ENCODE data around the gene FNDC3B. TPM values are rescaled to one million over a fixed set of nuclear protein-coding genes. Genes with fewer than 3 reads are reported as not detected.
A peak's percentile ranks its signal among the peaks of the same experiment; 100 is the strongest.

Gene FNDC3B
- total RNA-seq, 4 donors from 2014 or later: 23.9 to 61.9 (median 37.0) TPM

DNA sequence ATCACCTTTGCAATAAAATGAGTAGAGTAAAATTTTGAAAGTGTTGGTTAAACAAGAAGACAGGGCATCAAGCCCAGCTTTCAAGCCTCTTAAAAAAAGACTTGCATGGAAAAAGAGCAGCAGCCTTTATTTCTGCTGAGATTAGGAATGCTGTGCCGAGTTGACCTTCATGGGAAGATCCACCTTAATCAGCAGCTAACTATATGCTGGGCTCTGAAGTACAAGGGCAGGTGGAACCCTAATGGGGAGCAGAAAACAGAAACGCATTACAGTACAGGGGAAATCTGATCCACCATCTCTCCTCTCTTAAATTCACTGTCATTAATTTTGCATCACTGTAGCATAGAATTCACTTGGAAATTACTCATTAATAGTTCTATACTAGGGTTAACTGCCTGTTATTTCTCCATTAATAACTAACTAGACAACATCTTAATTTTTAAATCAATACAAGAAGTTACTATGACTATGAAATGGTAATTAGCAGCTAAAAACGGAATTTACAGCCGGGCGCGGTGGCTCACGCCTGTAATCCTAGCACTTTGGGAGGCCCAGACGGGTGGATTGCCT, 275.3 kb downstream of the FNDC3B start:
- no peak for DNase-seq (ENCODE audit: low spot score in 2 of 2)
- WGBS: 95% methylated on average over 8 of the region's 8 CpGs
- Histone ChIP-seq H3K4me3 (no peak overlapping the region), H3K36me3 (peaks cover 20% of the 10 kb centered on the region), H3K9me3 (no peaks in the 10 kb centered on the region), H3K4me1 (peaks cover 42% of the 10 kb centered on the region), H3K27me3 (no peaks in the 10 kb centered on the region), H3K27ac (no peak overlapping the region)
- TF ChIP-seq POLR2AphosphoS5 (IDR thresholded peaks at IDR 0.05): no peak
- TF ChIP-seq, protein P1, sequence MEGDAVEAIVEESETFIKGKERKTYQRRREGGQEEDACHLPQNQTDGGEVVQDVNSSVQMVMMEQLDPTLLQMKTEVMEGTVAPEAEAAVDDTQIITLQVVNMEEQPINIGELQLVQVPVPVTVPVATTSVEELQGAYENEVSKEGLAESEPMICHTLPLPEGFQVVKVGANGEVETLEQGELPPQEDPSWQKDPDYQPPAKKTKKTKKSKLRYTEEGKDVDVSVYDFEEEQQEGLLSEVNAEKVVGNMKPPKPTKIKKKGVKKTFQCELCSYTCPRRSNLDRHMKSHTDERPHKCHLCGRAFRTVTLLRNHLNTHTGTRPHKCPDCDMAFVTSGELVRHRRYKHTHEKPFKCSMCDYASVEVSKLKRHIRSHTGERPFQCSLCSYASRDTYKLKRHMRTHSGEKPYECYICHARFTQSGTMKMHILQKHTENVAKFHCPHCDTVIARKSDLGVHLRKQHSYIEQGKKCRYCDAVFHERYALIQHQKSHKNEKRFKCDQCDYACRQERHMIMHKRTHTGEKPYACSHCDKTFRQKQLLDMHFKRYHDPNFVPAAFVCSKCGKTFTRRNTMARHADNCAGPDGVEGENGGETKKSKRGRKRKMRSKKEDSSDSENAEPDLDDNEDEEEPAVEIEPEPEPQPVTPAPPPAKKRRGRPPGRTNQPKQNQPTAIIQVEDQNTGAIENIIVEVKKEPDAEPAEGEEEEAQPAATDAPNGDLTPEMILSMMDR (IDR thresholded peaks at IDR 0.05): no peak
- no peak for TF ChIP-seq EP300 (IDR thresholded peaks at IDR 0.05)
- no peak for TF ChIP-seq POLR2A (IDR thresholded peaks at IDR 0.05)

DNA sequence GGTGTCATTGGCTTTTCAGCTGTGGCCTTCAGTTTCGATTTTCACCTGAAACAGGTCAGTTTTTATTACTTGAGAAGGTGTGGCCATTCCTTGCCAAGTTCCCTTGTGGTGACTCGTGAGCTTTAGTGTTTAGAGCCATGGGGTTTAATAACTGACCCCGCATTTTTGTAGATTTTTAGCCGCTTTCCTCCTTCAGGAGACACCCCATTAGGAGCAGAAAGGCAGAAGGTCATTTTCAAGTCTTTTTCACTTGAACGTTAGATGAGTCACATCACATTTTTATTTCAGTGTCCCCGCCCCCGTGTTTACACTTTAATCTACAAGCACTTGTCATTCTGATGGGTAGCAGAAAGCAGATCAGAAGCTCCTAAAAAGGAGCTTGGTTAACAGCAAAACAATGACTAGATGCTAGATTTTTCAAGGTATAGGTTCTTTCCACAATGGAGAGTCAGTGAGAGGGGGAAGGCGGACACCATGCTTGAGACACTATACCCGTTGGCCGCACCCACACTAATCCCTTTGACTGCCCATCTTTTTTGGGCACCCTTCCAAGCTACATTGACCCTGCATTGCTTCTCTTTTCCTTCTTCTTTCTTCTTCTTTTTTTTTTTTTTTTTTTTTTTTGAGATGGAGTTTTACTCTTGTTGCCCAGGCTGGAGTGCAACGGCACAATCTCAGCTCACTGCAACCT, 276.2 kb downstream of the FNDC3B start:
- Histone ChIP-seq H3K36me3 (peaks cover 14% of the 10 kb centered on the region), H3K27me3 (no peaks in the 10 kb centered on the region), H3K4me1 (peaks cover 49% of the 10 kb centered on the region), H3K27ac (no peak overlapping the region), H3K9me3 (no peaks in the 10 kb centered on the region), H3K4me3 (no peak overlapping the region)
- WGBS: 80% methylated on average over 11 of the region's 11 CpGs
- DNase-seq (ENCODE audit: low spot score in 2 of 2): no peak
- TF ChIP-seq, protein P1 (IDR thresholded peaks at IDR 0.05): no peak
- TF ChIP-seq POLR2A (IDR thresholded peaks at IDR 0.05): no peak
- no peak for TF ChIP-seq POLR2AphosphoS5 (IDR thresholded peaks at IDR 0.05)
- TF ChIP-seq EP300 (IDR thresholded peaks at IDR 0.05): no peak

DNA sequence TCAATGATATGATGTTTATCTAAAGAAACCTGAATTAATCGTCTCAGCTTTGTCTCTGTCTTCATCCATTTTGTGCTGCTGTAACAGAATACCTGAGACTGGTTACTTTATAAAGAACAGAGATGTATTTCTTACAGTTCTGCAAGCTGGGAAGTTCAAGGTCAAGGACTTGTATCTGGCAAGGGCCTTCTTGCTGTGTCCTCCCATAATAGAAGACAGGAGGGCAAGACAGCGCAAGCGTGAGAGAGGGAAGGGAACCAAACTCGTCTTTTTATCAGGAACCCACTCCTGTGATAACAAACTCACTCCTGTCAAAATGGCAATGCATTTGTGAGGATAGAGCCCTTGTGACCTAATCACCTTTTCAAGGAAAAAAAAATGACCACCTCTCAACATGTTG, 277.4 kb downstream of the FNDC3B start:
- no peak overlapping the region for H3K4me3 ChIP-seq
- TF ChIP-seq POLR2A (IDR thresholded peaks at IDR 0.05) (no peak), EP300 (IDR thresholded peaks at IDR 0.05) (no peak), POLR2AphosphoS5 (IDR thresholded peaks at IDR 0.05) (no peak)
- TF ChIP-seq, protein P1 (IDR thresholded peaks at IDR 0.05): no peak
- WGBS: 88% methylated on average over 4 of the region's 4 CpGs
- H3K9me3 ChIP-seq: no peaks in the 10 kb centered on the region
- peaks cover 3% of the 10 kb centered on the region for H3K36me3 ChIP-seq
- H3K4me1 ChIP-seq: peaks cover 53% of the 10 kb centered on the region
- DNase-seq (ENCODE audit: low spot score in 2 of 2): no peak
- H3K27ac ChIP-seq: no peak overlapping the region
- H3K27me3 ChIP-seq: no peaks in the 10 kb centered on the region

DNA sequence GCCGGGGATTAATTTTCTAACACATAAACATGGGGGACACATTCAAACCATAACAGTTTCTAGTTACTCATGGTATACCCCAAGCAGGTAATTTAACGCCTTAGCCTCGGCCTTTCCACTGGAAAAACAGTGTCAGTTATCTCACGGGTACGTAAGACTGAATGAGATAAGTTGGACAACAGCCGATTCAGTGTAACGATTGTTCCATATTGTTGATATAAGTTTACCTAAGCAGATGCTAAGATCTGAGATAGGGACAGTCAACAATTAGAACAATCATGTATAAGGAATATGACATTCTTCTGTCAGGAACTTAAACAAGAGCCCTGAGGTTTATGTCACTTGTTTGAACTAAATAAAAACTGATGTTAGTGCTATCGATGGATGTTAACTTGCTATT, 278.1 kb downstream of the FNDC3B start:
- H3K36me3 ChIP-seq: peaks cover 3% of the 10 kb centered on the region
- TF ChIP-seq POLR2A (IDR thresholded peaks at IDR 0.05) (no peak), POLR2AphosphoS5 (IDR thresholded peaks at IDR 0.05) (no peak), EP300 (IDR thresholded peaks at IDR 0.05) (no peak)
- TF ChIP-seq, protein P1 (IDR thresholded peaks at IDR 0.05): no peak
- DNase-seq (ENCODE audit: low spot score in 2 of 2): no peak
- peaks cover 49% of the 10 kb centered on the region for H3K4me1 ChIP-seq
- H3K9me3 ChIP-seq: no peaks in the 10 kb centered on the region
- no peak overlapping the region for H3K4me3 ChIP-seq
- H3K27ac ChIP-seq: peak overlapping the region; percentile 54
- no peaks in the 10 kb centered on the region for H3K27me3 ChIP-seq
- WGBS: 93% methylated on average over 8 of the region's 8 CpGs

GRCh38 chr3:172317984-172318383, 278.6 kb downstream of the FNDC3B start:
- TF ChIP-seq, protein P1 (IDR thresholded peaks at IDR 0.05): no peak
- TF ChIP-seq POLR2AphosphoS5 (IDR thresholded peaks at IDR 0.05): peak in 2 of 3 donors; percentile 2 to 29
- peak in 1 of 2 donors; percentile 69 for DNase-seq (ENCODE audit: low spot score in 2 of 2)
- Histone ChIP-seq H3K4me1 (peaks cover 48% of the 10 kb centered on the region), H3K36me3 (peaks cover 3% of the 10 kb centered on the region), H3K4me3 (no peak overlapping the region), H3K27ac (peak overlapping the region; percentile 54), H3K9me3 (no peaks in the 10 kb centered on the region), H3K27me3 (no peaks in the 10 kb centered on the region)
- WGBS: 5% methylated on average over 1 of the region's 1 CpG

Measured in suprapubic skin (tissue), 4 donors.